ENCODE results near the gene STK16. TPM values are rescaled to one million over a fixed set of nuclear protein-coding genes. Genes with fewer than 3 reads are reported as not detected.

The STK16 gene
- total RNA-seq, 1 experiment from 2014 or later, result 21.6 TPM

GRCh38 chr2:219290381-219291171 is 45.3 kb downstream of the STK16 start:
- Histone ChIP-seq H2BK20ac (ENCODE audit: low read depth, low read length, poor library complexity, severe bottlenecking) (no peak overlapping the region), H4K5ac (ENCODE audit: insufficient read length, low read depth, low read length) (no peak overlapping the region), H4K20me1 (ENCODE audit: control insufficient read depth, insufficient read depth, insufficient read length) (no peaks in the 10 kb centered on the region), H3K27me3 (ENCODE audit: insufficient read depth, low read length) (no peaks in the 10 kb centered on the region; the same call in 1 of the 2 replicates), H2AFZ (ENCODE audit: low read length) (no peak overlapping the region), H3K23me2 (ENCODE audit: insufficient read length, low read depth, low read length, poor library complexity, severe bottlenecking) (peaks cover 6% of the 10 kb centered on the region), H3K9ac (ENCODE audit: extremely low read depth, insufficient read length, low read length) (no peak overlapping the region), H3T11ph (ENCODE audit: low read length) (no peak overlapping the region), H3K4me2 (ENCODE audit: insufficient read depth, insufficient read length, low read length) (no peak overlapping the region), H2AK5ac (ENCODE audit: insufficient read length, low read length) (no peak overlapping the region), H3K18ac (ENCODE audit: insufficient read length, low read depth, low read length) (no peak overlapping the region), H3K79me2 (ENCODE audit: insufficient read depth, low read length) (no peaks in the 10 kb centered on the region), H2BK12ac (ENCODE audit: insufficient read length, low read depth, low read length) (no peak overlapping the region), H3K23ac (ENCODE audit: insufficient read length, low read depth, low read length) (no peak overlapping the region), H3K4ac (ENCODE audit: low read depth, low read length) (no peak overlapping the region), H4K8ac (replicated peaks; ENCODE audit: insufficient read length, low read depth, low read length) (no peak overlapping the region), H3K9me3 (ENCODE audit: control insufficient read depth, low read depth, low read length) (no peaks in the 10 kb centered on the region), H3K4me1 (ENCODE audit: insufficient read depth, low read length) (no peaks in the 10 kb centered on the region; the same call in 1 of the 2 replicates), H2BK120ac (ENCODE audit: low read depth, low read length, poor library complexity, severe bottlenecking) (no peak overlapping the region), H3K56ac (ENCODE audit: insufficient read length, low read depth, low read length) (no peak overlapping the region), H3K14ac (ENCODE audit: insufficient read depth, low read length) (no peak overlapping the region), H3K79me1 (ENCODE audit: insufficient read depth, low read depth, low read length, poor library complexity, severe bottlenecking) (no peaks in the 10 kb centered on the region), H4K91ac (ENCODE audit: insufficient read length, low read depth, low read length) (no peak overlapping the region), H3K27ac (ENCODE audit: insufficient read length, low read depth, low read length) (no peak overlapping the region), H2BK5ac (ENCODE audit: insufficient read length, low read length) (no peak overlapping the region), H2BK15ac (ENCODE audit: low read depth, low read length) (no peak overlapping the region)
- peaks cover 33% of the 10 kb centered on the region for H3K27me3 Mint-ChIP-seq (ENCODE audit: low read depth)
- no peak overlapping the region for H3K27ac Mint-ChIP-seq
- peaks cover 2 to 4% of the 10 kb centered on the region in 2 experiments; a peak in 3 of 5 replicates for H3K9me3 Mint-ChIP-seq
- no peak overlapping the region for H3K4me3 Mint-ChIP-seq
- H3K36me3 Mint-ChIP-seq (ENCODE audit: insufficient read depth in 1 of 3, low read depth in 3 of 3), result peaks cover 0 to 2% (median 1%) of the 10 kb centered on the region in 3 experiments; a peak in 3 of 7 replicates
- peaks cover 17 to 19% of the 10 kb centered on the region in 2 experiments for H3K4me1 Mint-ChIP-seq
- DNase-seq, result no peak
- no CpG with 5 or more reads among the region's 16 CpGs for WGBS (ENCODE audit: extremely low coverage, insufficient read length, low lambda C conversion rate)
- TF ChIP-seq CTCF (conservative IDR thresholded peaks at IDR 0.05), result no peak
